Superior temporal gyrus (tissue), 1 donor: Measurements from ENCODE around the gene MAN2A2.

Source experiments
- DNase-seq: peaks from one replicate; pipeline ENCODE4 v3.0.0-alpha.2; 2016; ENCODE audit errors: extremely low spot score

Gene MAN2A2

DNA sequence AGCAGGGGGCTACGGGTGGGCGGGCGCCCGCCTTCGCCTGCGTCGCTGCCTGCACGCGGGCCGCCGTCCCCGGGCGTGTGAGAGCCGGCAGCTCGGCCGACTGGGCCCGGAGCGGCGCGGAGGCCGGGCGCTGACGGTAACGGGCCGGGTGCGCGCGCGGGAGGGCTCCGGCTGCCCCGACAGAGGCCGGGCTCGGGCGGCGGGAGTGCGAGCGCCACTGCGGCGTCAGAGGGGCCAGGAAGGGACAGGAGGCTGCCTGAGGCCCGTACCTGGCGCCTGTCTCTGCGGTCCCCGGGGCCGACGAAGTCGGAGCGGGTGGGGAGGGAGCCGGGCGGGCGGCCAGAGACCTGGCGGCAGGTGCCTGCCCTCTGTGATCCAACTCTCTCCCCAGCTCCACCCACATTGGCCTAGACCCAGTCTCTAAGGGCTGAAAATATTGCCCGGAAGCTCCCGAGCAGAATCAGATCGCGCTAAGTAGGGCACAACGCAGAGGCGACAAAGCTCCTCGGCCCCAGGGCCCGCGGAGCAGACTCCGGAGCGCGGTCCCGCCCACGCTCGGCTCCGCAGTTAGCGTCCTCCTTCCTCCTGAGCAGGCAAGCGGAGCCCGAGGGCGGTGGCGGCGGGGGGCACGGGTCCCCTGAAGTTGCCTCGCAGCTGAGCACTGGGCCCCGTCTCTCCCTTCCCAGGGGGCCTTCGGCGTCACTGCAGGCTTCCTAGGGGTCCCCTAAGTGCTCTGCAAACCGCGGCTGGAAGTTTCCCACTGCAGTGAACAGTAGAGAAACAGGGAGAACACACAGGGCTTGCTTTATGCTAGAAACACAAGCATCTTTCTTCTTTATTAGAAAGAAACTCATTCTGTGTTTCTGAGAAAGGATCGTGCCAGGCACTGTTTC is at the start of gene MAN2A2:
TSS of gene MAN2A2 (plus strand) at position 463 of the 893 bp plus-strand sequence. CDS start 906 bp downstream, outside the sequence.
- DNase-seq, result peak; percentile 90

DNA sequence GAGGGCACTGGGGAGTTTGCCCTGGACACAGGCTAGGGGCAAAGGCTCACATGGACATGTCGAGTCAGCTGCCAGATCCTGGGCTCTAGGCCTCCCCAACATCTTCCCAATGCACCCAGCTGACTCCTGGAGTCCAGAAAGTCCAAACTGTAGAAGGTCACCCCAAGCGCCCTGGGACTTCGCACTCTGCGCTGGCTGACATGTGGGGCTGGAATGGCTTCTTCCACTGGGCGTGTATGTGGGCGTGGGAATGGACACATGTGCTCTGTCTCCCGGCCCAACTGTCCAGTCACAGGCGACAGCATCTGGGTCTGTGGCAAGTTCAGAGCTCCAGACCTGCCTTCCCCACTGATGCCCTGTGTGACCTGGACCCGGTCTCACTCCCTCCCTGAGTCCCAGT is 48.0 kb upstream of the MAN2A2 start:
- DNase-seq, result no peak

DNA sequence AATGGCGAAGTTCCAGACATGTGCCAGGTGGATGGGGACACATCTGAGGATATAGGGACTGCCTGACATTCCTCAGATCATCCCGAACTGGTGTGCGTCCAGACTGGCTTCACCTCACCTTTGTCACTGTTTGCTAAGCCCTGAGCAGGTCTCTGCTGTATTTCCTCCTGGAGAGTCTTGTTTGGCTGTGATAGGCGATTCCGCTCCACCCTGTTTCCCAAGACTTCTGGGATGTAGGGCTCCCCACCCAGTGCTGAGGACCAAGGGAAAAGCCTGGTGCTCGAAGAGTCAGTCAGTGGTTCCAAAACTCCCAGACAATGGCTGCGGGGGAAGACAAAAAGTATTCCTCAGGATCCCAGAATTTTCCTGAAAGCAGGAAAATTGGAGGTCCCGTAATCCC is 45.8 kb upstream of the MAN2A2 start:
- no peak for DNase-seq

DNA sequence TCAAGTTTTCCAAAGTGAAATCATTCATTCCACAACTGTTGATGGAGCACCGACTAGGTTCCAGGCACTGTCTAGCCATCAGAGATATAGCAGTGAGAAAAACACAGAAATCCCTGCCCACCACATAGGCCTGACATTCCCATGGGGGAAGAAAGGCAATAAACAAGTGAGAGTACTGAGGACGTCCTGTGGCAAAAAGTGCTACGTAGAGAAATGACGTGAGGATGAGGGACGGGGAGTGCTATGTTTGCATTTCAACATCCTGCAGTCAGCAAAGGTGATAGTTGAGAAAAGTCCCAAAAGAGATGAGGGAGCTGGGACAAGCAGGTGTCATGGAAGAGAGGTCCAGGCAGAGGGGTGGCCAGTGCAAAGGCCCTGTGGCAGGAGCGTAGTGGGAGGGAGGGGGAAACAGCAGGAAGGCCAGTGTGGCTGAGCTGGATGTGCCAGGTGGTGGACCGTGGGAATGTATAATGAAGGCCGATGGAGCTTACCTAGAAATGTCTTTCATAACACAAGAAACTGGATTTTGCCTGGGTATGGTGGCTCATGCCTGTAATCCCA is 45.1 kb upstream of the MAN2A2 start:
- no peak for DNase-seq

DNA sequence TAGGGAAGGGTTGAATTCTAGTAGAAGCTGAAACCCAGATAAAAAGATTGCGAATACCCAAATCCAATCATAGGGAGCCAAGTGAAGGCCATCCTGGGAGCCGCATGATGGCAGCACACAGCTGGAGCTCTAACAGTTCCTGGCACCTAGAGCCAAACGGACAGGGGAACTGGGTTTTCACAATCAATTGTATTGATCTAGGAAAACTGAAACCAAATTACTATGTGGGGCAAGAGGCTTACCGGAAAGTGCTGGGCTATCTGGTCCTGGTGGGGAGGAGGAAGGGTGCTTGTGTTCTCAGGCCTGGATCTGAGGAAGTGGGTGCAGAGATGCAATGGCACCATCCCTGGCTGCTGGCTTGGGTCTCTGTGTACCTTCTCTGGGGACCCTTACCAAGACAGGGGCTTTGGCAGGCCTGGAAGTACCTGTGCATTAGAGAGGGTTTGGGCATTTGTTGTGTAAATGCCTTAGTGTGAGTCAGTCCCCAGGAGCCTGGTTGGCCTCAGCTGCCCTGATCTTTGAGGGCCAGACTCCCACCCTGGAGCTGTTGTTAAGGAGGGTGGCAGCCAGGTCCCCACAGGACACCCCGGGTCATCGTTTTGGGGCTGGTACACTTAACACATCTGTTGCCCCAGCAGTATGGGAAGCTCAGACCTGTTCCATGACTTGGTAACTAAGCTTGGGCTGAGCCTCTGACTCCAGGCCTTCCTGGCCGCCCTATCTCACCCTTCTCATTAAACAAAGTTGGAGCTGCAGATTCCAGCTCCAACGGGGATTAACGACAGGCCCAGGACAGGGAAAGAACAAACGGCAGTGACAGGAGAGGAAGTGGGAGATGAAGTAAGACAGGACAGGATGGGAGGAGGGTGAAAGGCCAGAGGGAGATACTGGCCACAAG is 43.6 kb upstream of the MAN2A2 start:
- no peak for DNase-seq

DNA sequence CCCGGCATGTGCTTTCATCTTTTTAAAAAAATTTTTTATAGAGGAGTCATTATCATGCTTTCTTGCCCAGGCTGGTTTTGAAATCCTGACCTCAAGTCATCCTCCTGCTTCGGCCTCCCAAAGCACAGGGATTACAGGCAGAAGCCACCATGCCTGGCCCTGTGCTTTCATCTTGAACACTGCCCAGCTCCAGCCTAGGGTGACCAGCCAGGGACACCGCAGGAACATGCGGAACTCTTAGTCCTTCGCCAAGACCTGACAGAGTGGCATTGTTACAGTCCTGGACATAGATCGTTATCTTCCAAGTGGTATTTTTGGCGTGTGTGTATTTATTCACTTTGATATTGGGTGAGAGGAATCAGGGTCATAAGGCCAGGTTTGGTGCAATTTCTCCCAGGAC is 42.7 kb upstream of the MAN2A2 start:
- DNase-seq, result no peak

DNA sequence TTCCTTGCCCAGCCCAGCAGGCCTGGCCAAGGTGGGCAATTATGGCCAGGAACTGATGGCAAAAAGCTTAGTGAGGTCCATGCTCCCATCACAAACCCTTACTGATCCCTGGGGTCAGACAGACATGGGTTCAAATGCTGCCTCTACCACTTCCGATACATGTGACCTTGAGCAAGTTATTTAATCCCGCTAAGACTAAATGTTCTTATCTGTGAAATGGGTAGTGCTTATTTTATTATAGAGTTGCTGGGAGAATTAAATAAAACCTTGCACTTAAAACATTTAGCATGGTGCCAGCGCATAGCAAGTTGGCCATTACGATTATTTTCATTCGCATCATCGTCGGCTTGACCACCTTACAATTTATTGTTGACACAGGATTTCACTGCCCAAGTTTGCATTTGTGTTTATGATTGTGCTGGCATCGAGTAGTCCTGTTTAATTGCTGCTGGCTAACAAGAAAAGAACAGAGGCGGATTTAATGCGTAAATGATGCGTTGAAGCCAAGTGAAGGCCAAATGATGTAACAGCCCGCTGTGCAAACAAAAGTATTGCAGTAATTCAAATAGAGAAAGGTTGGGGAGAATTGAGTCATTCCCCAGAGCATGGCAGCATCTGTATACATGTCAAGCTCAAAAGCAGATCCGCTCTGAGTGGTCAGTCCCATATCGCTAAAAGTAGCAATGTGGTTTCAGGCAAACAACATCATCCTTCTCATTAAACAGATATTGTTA is 42.0 kb upstream of the MAN2A2 start:
- DNase-seq, result no peak

DNA sequence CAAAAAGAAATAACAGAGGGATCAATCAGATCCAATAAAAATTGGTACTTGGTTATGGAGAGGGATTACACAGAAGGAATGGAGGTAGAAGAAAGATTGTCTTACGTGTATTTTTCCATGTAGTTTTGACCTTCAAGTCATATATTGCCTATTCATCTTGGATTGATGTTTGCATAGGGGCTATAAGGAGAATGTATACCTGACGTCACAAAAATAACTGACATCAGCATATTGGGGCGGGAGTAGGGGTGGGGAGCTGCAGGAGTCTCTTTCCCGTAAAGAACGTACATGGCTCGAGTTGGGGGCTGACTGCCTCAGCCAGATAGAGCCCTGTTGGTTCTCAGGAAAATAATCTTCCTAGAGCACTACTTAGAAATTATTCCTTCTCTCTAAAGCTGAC is 40.6 kb upstream of the MAN2A2 start:
- DNase-seq, result no peak

DNA sequence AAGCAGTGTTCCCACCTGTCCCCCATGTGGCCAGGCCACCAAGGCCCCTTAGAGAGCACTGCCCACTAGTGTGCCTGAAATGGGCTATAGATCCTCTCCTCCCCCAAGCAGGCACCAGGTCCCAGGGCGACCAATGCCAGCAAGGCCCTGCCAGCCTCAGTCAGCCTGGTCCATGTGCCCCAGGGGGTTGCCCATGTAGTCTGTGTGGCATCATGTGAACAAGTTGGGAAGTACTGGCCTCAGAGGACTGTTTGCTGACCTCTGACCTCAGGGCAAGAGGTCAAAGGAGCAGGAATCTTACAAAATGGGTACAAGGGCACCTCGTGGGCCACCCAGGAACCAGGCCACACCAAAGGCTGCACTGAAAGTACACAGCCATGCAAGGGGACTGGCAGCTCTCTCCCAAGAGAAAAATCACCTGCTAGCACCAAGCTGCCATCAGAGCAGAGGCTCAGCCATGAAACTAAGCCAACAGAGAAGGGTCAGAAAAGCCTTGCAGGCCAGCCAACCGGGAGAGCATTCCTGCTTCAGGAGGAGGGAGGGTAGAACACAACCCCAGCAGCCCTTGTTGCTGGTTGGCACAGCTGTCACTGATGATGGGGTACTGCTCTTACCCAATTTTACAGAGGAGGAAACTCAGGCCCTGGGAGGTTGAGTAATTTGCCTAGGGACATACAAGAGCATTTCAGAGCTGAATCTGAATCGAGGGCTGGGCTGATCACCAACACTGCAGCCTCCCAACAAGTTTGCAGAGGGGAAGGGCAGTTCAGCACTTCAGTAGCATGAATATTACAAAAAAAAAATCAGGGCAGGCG is 39.9 kb upstream of the MAN2A2 start:
- no peak for DNase-seq

DNA sequence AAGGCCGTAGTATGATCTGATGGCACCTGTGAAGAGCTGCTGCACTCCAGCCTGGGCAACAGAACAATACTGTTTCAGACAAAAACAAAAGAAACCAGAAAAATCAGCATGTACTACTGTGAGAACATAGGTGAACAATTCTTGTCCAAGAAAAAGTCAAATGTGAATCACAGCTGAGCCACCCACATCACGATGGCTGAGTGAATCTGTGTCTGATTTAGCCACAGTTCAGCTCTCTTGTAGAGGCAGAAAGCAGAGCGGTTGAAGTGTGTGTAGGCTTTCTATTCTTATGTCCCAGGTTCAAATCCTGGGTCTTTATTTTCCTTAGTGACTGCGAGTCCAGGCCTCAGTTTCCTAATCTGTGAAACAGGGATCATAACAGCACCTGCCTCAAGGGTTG is 39.1 kb upstream of the MAN2A2 start:
- no peak for DNase-seq

DNA sequence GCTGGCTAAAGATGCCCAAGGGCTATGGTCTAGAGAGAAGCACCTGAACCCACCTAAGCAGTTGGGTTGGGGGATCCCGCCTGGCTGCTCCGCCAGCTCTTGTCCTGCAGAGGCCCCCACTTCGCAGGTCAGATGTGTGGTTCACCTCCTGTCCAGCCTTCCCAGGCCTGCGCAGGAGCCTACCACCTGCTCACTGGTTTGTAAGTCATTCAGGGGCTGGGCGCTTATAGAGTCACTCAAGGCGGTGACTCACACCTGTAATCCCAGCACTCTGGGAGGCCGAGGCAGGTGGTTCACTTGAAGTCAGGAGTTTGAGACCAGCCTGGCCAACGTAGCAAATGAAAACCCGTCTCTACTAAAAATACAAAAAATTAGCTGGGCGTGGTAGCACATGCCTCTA is 38.6 kb upstream of the MAN2A2 start:
- no peak for DNase-seq

DNA sequence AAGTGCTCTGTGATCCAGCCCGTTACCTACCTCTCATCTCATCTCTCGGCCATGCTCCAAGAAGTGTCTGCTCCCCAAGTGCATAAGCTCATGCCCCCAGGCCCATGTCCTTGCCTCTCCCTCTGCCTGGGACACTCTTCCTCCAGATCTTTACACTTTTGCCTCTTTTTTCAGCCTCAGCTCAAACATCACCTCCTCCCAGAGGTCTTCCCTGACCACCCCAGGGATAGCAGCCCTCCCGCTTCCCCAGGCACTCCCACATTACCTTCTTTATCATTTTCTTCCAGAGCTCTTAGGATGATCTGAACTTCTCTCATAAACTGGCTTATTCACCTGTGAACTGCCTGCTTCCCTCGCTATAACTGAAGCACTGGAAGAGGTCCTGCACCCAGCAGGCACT is 37.4 kb upstream of the MAN2A2 start:
- no peak for DNase-seq

DNA sequence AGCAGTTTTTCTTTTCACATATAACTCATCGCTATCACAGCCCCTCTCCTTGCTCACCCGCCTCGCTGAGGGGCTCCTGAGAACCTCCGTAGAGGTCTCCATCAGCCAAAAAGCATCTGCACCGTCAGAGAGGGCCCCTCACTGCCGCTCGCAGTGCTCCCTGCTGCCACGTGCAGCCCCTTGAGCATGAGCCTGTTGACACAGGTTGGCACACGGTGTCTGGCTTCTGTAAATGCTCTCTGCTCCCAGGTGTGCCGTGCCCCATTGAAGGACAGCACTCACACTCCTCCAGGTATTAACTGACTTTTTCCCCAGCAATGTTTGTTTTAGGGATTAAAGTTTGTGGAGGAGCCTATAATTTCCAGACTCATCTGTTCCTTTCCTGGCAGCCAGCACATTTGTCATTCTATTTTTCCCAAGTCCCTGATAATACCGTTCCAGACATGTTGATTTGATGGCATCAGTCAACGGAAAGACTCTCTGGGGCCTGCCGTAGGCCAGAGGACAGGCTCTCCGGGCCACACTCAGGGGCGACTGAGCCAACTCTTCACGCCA is 36.9 kb upstream of the MAN2A2 start:
- DNase-seq, result no peak

DNA sequence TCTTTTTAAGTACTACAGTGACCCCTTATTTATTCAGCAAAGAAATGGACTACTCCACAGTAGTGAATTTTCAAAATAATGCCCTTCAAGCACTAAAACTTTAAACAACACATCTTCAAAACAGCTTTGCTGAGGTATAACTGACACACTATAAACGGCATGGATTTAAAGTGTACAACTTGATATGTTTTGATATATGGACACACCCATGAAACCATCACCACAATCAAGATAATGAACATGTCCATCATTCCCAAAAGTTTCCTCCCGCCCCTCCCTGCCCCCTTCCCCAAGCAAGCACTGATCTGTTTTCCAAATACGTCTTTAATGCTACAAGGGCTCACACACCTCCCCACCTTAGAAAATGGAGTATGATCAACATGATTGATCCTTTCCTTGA is 36.3 kb upstream of the MAN2A2 start:
- no peak for DNase-seq

DNA sequence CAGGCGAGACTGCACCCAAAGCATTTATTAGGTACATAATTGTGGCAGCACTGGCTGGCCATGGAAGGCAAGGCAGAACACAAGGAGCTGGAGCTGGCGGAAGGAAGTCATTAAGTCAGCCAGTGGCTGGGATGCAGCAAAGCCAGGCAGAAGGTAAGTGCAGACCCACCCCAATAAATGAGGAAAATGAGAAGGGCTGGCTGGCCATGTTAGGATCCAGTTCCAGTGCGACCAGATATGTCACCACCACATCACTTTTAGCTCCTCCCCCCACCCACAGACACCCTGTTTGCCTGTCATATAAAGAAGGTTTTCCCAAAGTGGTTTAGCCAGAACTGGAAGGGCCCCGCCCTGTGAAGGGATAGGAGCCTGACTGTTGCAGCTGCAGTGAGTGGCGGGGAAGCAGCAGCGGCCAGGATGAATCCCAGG is 34.8 kb upstream of the MAN2A2 start, which contains the start of gene FURIN:
TSS of gene FURIN (plus strand) at position 328 of the 429 bp plus-strand sequence. CDS start 7,153 bp downstream, outside the sequence.
- DNase-seq, result no peak

DNA sequence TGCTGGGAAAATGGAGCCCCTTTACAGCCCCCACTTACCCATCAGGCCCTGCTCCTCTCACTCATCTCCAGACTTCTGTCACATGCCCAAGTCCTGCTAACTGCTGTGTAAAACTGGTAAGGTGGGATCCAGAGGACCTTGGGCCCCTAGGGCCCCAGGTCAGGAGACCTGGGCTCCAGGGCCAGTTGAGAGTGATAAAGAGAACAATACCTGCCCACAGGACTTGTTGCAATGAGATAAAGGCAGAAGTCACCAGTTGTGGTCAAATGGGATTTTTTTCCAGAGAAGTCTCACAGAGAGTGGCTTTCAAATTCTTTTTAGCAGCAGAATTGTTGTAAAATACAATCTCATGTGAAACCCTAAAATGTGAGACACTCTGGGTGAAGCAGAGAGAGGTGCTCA is 34.0 kb upstream of the MAN2A2 start:
- no peak for DNase-seq

DNA sequence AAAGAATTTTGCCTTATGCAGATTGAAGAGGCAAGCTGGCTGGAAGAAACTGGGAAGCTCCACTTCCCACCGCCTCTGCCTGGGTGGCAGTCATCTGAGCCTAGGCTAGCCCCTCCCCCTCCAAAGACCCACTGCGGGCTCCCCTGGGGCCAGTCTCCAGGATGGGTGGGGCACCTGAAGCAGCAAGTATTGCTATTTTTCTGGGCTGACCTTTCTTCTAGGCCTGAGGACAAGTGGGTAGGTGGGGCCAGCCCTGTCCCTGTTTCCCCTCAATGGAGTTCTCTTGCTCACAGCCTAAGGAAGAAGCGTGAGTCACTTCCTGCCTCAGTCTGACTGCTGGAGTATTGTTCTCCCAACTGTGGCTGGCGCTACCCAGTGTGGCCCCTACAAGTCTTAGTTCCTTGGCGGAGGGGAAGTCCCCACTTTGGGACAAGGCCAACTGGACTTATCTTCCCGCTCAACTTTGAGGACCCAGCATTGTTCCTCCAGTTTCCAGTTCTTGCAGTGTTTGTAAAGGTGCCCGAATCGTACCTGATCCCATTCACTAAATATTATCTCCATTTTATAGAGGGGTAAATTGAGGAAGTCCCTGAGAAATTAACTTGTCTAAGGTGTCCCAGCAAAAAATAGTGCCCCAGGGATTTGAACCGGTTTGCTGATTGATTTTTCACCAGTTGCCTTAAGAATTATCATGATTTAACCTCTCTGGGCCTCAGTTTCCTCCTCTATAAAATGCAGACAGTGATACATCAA is 33.3 kb upstream of the MAN2A2 start:
- DNase-seq, result no peak

DNA sequence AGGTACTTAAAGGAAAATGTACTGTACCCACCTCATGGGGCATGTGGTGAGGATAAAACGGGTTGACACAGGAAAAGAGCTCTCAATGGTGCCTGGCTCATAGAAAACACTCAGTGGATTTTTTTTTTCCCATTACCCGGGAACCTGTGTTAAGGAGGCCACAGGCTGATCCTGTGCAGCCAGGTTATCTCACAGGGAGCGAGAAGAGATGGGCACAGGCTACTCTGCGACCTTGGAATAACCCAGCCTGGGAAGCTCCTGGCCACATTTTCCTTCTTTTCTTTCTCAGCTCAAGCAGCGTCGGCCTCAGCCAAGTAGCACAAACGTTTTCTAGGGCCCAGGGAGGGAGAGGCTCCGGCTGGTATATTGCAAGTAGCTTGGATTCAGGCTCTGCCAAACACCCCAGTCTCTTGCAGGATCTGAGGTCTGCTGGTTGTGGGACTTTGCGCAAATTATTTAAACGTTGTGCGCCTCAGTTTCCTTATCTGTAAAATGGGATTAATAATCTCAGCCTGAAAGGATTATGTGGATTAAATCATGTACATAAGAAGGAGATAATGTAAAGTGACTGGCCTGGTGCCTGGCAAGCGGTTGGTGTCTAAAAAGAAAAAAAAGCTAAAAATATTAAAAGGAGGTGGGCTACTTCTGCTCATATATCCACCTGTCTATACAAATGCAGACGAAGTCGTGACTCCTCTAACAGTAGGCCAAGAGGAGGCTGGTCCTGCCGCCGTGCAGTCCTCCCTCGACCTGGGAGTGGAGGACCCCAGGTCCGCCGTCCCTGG is 32.6 kb upstream of the MAN2A2 start:
- DNase-seq, result no peak
